Neuronal stem cell (in vitro differentiated cells): ENCODE measurements around the gene TMEM121.

Source experiments
- DNase-seq: peaks from one replicate; pipeline ENCODE4 v3.0.0-alpha.2; 2013; ENCODE audit warnings: low spot score
- H2AFZ ChIP-seq: one replicate; pipeline ENCODE4 v1.6.1; 2013; ENCODE audit warnings: mild to moderate bottlenecking, low read length, inconsistent platforms
- H2AK5ac ChIP-seq: 2 replicates; pipeline ENCODE4 v1.6.1; 2013; ENCODE audit warnings: low read depth, mild to moderate bottlenecking, inconsistent platforms, low read length, moderate library complexity, mixed read lengths
- H2BK120ac ChIP-seq: 2 replicates; pipeline ENCODE4 v1.6.1; 2013; ENCODE audit warnings: low read depth, mild to moderate bottlenecking, inconsistent platforms, low read length, moderate library complexity, mixed read lengths
- H2BK12ac ChIP-seq: one replicate; pipeline ENCODE4 v1.6.1; 2013; ENCODE audit warnings: low read length, inconsistent platforms
- H2BK15ac ChIP-seq: 2 replicates; pipeline ENCODE4 v1.6.1; 2013; ENCODE audit warnings: mild to moderate bottlenecking, low read length, inconsistent platforms, mixed read lengths
- H2BK5ac ChIP-seq: one replicate; pipeline ENCODE4 v1.6.1; 2013; ENCODE audit warnings: inconsistent platforms, mild to moderate bottlenecking, low read length, moderate library complexity
- H3K14ac ChIP-seq: one replicate; pipeline ENCODE4 v1.6.1; 2013; ENCODE audit warnings: low read length, inconsistent platforms
- H3K18ac ChIP-seq: 2 replicates; pipeline ENCODE4 v1.6.1; 2013; ENCODE audit warnings: low read length, inconsistent platforms
- H3K23ac ChIP-seq: 2 replicates; pipeline ENCODE4 v1.6.1; 2013; ENCODE audit warnings: low read depth, mild to moderate bottlenecking, mixed read lengths, low read length, inconsistent platforms; ENCODE audit not compliant: poor library complexity
- H3K27ac ChIP-seq: replicated peaks from 3 replicates; pipeline ENCODE4 v1.5.1; 2013; ENCODE audit warnings: low read length, inconsistent platforms
- H3K27me3 ChIP-seq, 3 experiments: 2 replicates each; pipeline ENCODE4 v1.6.1; 2013; ENCODE audit warnings: low read length in 3 of 3, mild to moderate bottlenecking in 2 of 3, inconsistent platforms in 1 of 3, low read depth in 1 of 3, mixed read lengths in 1 of 3, moderate library complexity in 1 of 3; ENCODE audit not compliant: control insufficient read depth in 3 of 3, insufficient read depth in 3 of 3
- H3K36me3 ChIP-seq, 2 donors: replicated peaks in 1 of 2; 2 replicates each; pipeline ENCODE4 v1.6.1; 2013; ENCODE audit warnings: low read length in 2 of 2; ENCODE audit not compliant: control insufficient read depth in 2 of 2, insufficient read depth in 2 of 2
- H3K4ac ChIP-seq: 2 replicates; pipeline ENCODE4 v1.6.1; 2013; ENCODE audit warnings: inconsistent platforms, mild to moderate bottlenecking, low read length, moderate library complexity
- H3K4me1 ChIP-seq, 2 donors: 1 replicate in 1 of 2; 2 replicates in 1 of 2; pipeline ENCODE4 v1.6.1; 2013; ENCODE audit warnings: low read length in 2 of 2, low read depth in 1 of 2; ENCODE audit not compliant: control insufficient read depth in 2 of 2, insufficient read depth in 1 of 2
- H3K4me2 ChIP-seq: one replicate; pipeline ENCODE4 v1.6.1; 2013; ENCODE audit warnings: mild to moderate bottlenecking, low read length, inconsistent platforms; ENCODE audit not compliant: insufficient read depth, poor library complexity, severe bottlenecking
- H3K4me3 ChIP-seq, 2 donors: 2 replicates each; pipeline ENCODE4 v1.5.1; 2013; ENCODE audit warnings: low read length in 2 of 2, mild to moderate bottlenecking in 2 of 2, inconsistent platforms in 1 of 2, moderate library complexity in 1 of 2
- H3K79me1 ChIP-seq: one replicate; pipeline ENCODE4 v1.6.1; 2013; ENCODE audit warnings: low read depth, mild to moderate bottlenecking, inconsistent platforms, low read length, moderate library complexity
- H3K9ac ChIP-seq: one replicate; pipeline ENCODE4 v1.6.1; 2013; ENCODE audit warnings: mild to moderate bottlenecking, low read depth, low read length, inconsistent platforms; ENCODE audit not compliant: poor library complexity
- H3K9me3 ChIP-seq, 2 donors: replicated peaks in 1 of 2; 2 replicates each; pipeline versions ENCODE3 to v1.6.1; 2013; ENCODE audit warnings: low read length in 2 of 2, mild to moderate bottlenecking in 2 of 2, inconsistent platforms in 1 of 2, low read depth in 1 of 2, mixed read lengths in 1 of 2, moderate library complexity in 1 of 2; ENCODE audit not compliant: control insufficient read depth in 2 of 2, insufficient read depth in 1 of 2
- H4K8ac ChIP-seq: one replicate; pipeline ENCODE4 v1.6.1; 2013; ENCODE audit warnings: low read depth, mild to moderate bottlenecking, inconsistent platforms, low read length, moderate library complexity
- H4K91ac ChIP-seq: one replicate; pipeline ENCODE4 v1.6.1; 2013; ENCODE audit warnings: low read length, low read depth, mild to moderate bottlenecking, inconsistent platforms; ENCODE audit not compliant: poor library complexity
- WGBS, 2 donors: extraction: QIAGEN DNeasy Blood & Tissue Kit; methylation state at CpG; one replicate each; pipeline ENCODE4 v1.1.7; 2013; ENCODE audit warnings: missing lambda C conversion rate in 2 of 2, mixed read lengths in 1 of 2; ENCODE audit not compliant: insufficient read length in 2 of 2, insufficient replicate concordance in 1 of 2; ENCODE audit errors: extremely low coverage in 2 of 2; 5-methylcytosine and 5-hydroxymethylcytosine counted together

TMEM121 gene

GRCh38 chr14:105485739-105486162 lies 40.6 kb upstream of the TMEM121 start:
- Histone ChIP-seq H2BK15ac (peak overlapping the region; percentile 97), H3K27ac (no peak overlapping the region), H2BK120ac (peak overlapping the region; percentile 48), H2BK5ac (peak overlapping the region; percentile 85), H4K8ac (no peak overlapping the region), H3K4me1 (peaks cover 53 to 66% of the 10 kb centered on the region in 2 donors), H4K91ac (peak overlapping the region; percentile 30), H3K18ac (peak overlapping the region; percentile 97), H3K4ac (peak overlapping the region; percentile 66), H2AFZ (peak overlapping the region; percentile 90), H3K14ac (peak overlapping the region; percentile 56), H3K9ac (peak overlapping the region; percentile 81), H3K23ac (peak overlapping the region; percentile 91), H2AK5ac (peak overlapping the region; percentile 97), H3K36me3 (no peaks in the 10 kb centered on the region), H3K4me3 (peak overlapping the region in 1 of 2 donors; percentile 3), H2BK12ac (peak overlapping the region; percentile 84), H3K79me1 (peaks cover 3% of the 10 kb centered on the region), H3K9me3 (no peaks in the 10 kb centered on the region), H3K4me2 (peak overlapping the region; percentile 73), H3K27me3 (peaks cover 0 to 27% (median 4%) of the 10 kb centered on the region in 3 experiments)
- WGBS, 2 donors: no CpG with 5 or more reads among the region's 12 CpGs
- DNase-seq: no peak

GRCh38 chr14:105486163-105486973 lies 40.0 kb upstream of the TMEM121 start, which contains the start of gene CRIP1:
Gene CRIP1, plus strand, starts transcription at chr14:105486886. Its CDS starts 374 bp downstream, at chr14:105487260.
- Histone ChIP-seq H4K8ac (peak within 1 kb of the TSS; percentile 43), H3K4me3 (peak within 1 kb of the TSS; percentile 8 to 76), H3K27me3 (peaks cover 0 to 21% (median 4%) of the 10 kb centered on the region in 3 experiments), H2BK15ac (peak within 1 kb of the TSS; percentile 99), H3K27ac (no peak within 1 kb of the TSS), H3K9me3 (no peaks in the 10 kb centered on the region), H3K18ac (peak within 1 kb of the TSS; percentile 97), H3K4ac (peak within 1 kb of the TSS; percentile 95), H3K9ac (peak within 1 kb of the TSS; percentile 89), H4K91ac (peak within 1 kb of the TSS; percentile 72), H2BK12ac (peak within 1 kb of the TSS; percentile 84), H3K14ac (peak within 1 kb of the TSS; percentile 99), H2AK5ac (peak within 1 kb of the TSS; percentile 97), H3K4me1 (peaks cover 48 to 61% of the 10 kb centered on the region in 2 donors), H3K79me1 (peaks cover 5% of the 10 kb centered on the region), H3K4me2 (peak within 1 kb of the TSS; percentile 73), H3K36me3 (no peaks in the 10 kb centered on the region), H3K23ac (peak within 1 kb of the TSS; percentile 91), H2AFZ (peak within 1 kb of the TSS; percentile 90), H2BK120ac (peak within 1 kb of the TSS; percentile 63), H2BK5ac (peak within 1 kb of the TSS; percentile 85)
- DNase-seq: no peak
- WGBS, 2 donors: no CpG with 5 or more reads among the region's 56 CpGs

- H3K4me3 ChIP-seq: peak overlapping the region in 1 of 2 donors; percentile 76
These were observed 39.4 kb upstream of the TMEM121 start for GRCh38 chr14:105486974-105487448.

More at GRCh38 chr14:105486974-105487448, 39.4 kb upstream of the TMEM121 start:
- Histone ChIP-seq H3K36me3 (no peaks in the 10 kb centered on the region), H2BK5ac (peak overlapping the region; percentile 85), H2BK15ac (peak overlapping the region; percentile 99), H3K14ac (peak overlapping the region; percentile 99), H3K9me3 (no peaks in the 10 kb centered on the region), H3K79me1 (peaks cover 9% of the 10 kb centered on the region), H3K27me3 (peaks cover 0 to 20% (median 4%) of the 10 kb centered on the region in 3 experiments), H3K4me1 (peaks cover 50 to 56% of the 10 kb centered on the region in 2 donors), H3K4ac (peak overlapping the region; percentile 95), H2AFZ (peak overlapping the region; percentile 24), H2BK12ac (peak overlapping the region; percentile 46), H2AK5ac (peak overlapping the region; percentile 95), H3K18ac (peak overlapping the region; percentile 97), H3K27ac (no peak overlapping the region), H3K9ac (peak overlapping the region; percentile 89), H4K8ac (peak overlapping the region; percentile 23), H4K91ac (peak overlapping the region; percentile 72), H3K23ac (peak overlapping the region; percentile 85), H3K4me2 (peak overlapping the region; percentile 73), H2BK120ac (peak overlapping the region; percentile 63)
- no peak for DNase-seq
- WGBS, 2 donors: no CpG with 5 or more reads among the region's 45 CpGs
